ENCODE data around the gene LCN9. TPM values are rescaled to one million over a fixed set of nuclear protein-coding genes. Genes with fewer than 3 reads are reported as not detected.

Gene LCN9
- total and polyA plus RNA-seq, 9 of the 15 experiments (the other 6 are each of a cell fraction or from before 2014, with no cell fraction given): not detected

- FAIRE-seq (no peak), DNase-seq (ENCODE audit: extremely low read depth in 1 of 4, low spot score in 3 of 4) (peak in 3 of 4 experiments; percentile 38 to 55 (median 39)), ATAC-seq (peak; percentile 30)
- Histone ChIP-seq H3K4me2 (ENCODE audit: insufficient read depth, low read length) (no peak overlapping the region), H2AFZ (ENCODE audit: low read depth, low read length) (no peak overlapping the region), H3K4me1 (replicated peaks in 1 of 2; ENCODE audit: control insufficient read depth in 2 of 2, insufficient read depth in 2 of 2, low read length in 2 of 2) (peaks cover 0 to 54% of the 10 kb centered on the region in 2 experiments; a peak in 2 of 5 replicates), H3K9ac (ENCODE audit: insufficient read depth in 1 of 2, low read depth in 2 of 2, low read length in 2 of 2) (no peak overlapping the region), H3K9me1 (ENCODE audit: control insufficient read depth, insufficient read depth, low read length) (no peaks in the 10 kb centered on the region), H3K9me3 (replicated peaks; ENCODE audit: control insufficient read depth, insufficient read depth, low read depth, low read length) (no peaks in the 10 kb centered on the region), H4K20me1 (replicated peaks; ENCODE audit: control insufficient read depth, insufficient read depth, low read length) (peaks cover 1% of the 10 kb centered on the region; the same call in 1 of the 2 replicates), H3K36me3 (ENCODE audit: control insufficient read depth, insufficient read depth, low read length) (no peaks in the 10 kb centered on the region), H3K27me3 (ENCODE audit: control insufficient read depth in 2 of 2, insufficient read depth in 2 of 2, low read length in 2 of 2) (peaks cover 5 to 35% of the 10 kb centered on the region in 2 experiments; a peak in 4 of 5 replicates), H3K79me2 (ENCODE audit: control insufficient read depth, insufficient read depth, low read length) (no peaks in the 10 kb centered on the region), H3K4me3 (no peak overlapping the region), H3K27ac (ENCODE audit: extremely low read depth, low read depth, low read length) (no peak overlapping the region)
- BruUV-seq (replicated peaks): no TSS peak
- 5% methylated on average over 22 of the region's 40 CpGs for WGBS (ENCODE audit: insufficient coverage, low coverage, missing lambda C conversion rate)
- TF ChIP-seq ZNF77 (CRISPR knock-in tag; IDR thresholded peaks at IDR 0.05) (no peak), NRF1 (conservative IDR thresholded peaks at IDR 0.05 in 1 of 2, IDR thresholded peaks at IDR 0.05 in 1 of 2) (0 out of 4 replicates have a peak, but pooled peaks of 1 of the 2 experiments have one; percentile 30), BHLHE40 (IDR thresholded peaks at IDR 0.05; ENCODE audit: low read length) (peak; percentile 7; the same call in 1 of the 2 replicates), EGR1 (conservative IDR thresholded peaks at IDR 0.05) (peak; percentile 39), KDM1A (IDR thresholded peaks at IDR 0.05) (peak in 1 of 2 experiments; percentile 9; a peak in 1 of 4 replicates), TAF1 (IDR thresholded peaks at IDR 0.05; ENCODE audit: control insufficient read depth, extremely low read depth, insufficient read depth, low read length, severe bottlenecking) (no peak)
- ChIA-PET CTCF (ENCODE audit: low intra/inter-chr PET ratio) (interaction anchor here (1.8 kb wide), 1 partner anchor 422 kb away, joined by 8 read pairs; no protein-coding TSS in a partner anchor), POLR2A (interaction anchor here (0.7 kb wide), 2 partner anchors 27 to 573 kb away, joined by 3 read pairs; no protein-coding TSS in a partner anchor)
- in situ Hi-C loops (cut with MboI): no loop called here
- intact Hi-C loops (cut with micrococcal nuclease): loop anchor here (10.0 kb wide), 1 partner anchor 93 kb away; no protein-coding TSS in a partner anchor
These were observed 38.2 kb downstream of the LCN9 start for GRCh38 chr9:135701067-135701958.

Measured in K562 (cell line).